ENCODE results near the gene MVD. TPM values are rescaled to one million over a fixed set of nuclear protein-coding genes. Genes with fewer than 3 reads are reported as not detected.

Gene MVD
- total RNA-seq, 2 donors from 2014 or later: 34.7 to 40.0 TPM

GRCh38 chr16:88634994-88635670 lies 27.8 kb downstream of the MVD start:
- intact Hi-C loops (cut with DNase I): no loop called here
- Histone ChIP-seq H3K27ac (no peak overlapping the region), H3K9me3 (no peaks in the 10 kb centered on the region), H3K27me3 (replicated peaks; ENCODE audit: insufficient read depth) (peaks cover 11% of the 10 kb centered on the region), H3K36me3 (peaks cover 3 to 15% of the 10 kb centered on the region in 2 donors), H3K4me1 (replicated peaks) (no peaks in the 10 kb centered on the region), H3K4me3 (peak overlapping the region; percentile 2 to 8)
- 49% methylated on average over 27 of the region's 28 CpGs for WGBS
- no peak for DNase-seq (ENCODE audit: low spot score)
- TF ChIP-seq CTCF (IDR thresholded peaks at IDR 0.05) (no peak), POLR2AphosphoS5 (IDR thresholded peaks at IDR 0.05) (no peak), POLR2A (IDR thresholded peaks at IDR 0.05) (no peak)

- peak overlapping the region; percentile 2 to 8 for H3K4me3 ChIP-seq
- intact Hi-C loops (cut with DNase I): no loop called here
- no peak for DNase-seq (ENCODE audit: low spot score)
- H3K9me3 ChIP-seq: no peaks in the 10 kb centered on the region
- TF ChIP-seq POLR2A (IDR thresholded peaks at IDR 0.05) (no peak), POLR2AphosphoS5 (IDR thresholded peaks at IDR 0.05) (no peak)
- peaks cover 8% of the 10 kb centered on the region for H3K27me3 ChIP-seq (replicated peaks; ENCODE audit: insufficient read depth)
- 23% methylated on average over 75 of the region's 82 CpGs for WGBS
- H3K27ac ChIP-seq: no peak overlapping the region
- H3K4me1 ChIP-seq (replicated peaks): no peaks in the 10 kb centered on the region
- H3K36me3 ChIP-seq: peaks cover 9 to 15% of the 10 kb centered on the region in 2 donors
Measured at GRCh38 chr16:88634141-88634993, 28.5 kb downstream of the MVD start.

GRCh38 chr16:88633684-88634140 lies 29.2 kb downstream of the MVD start:
- Histone ChIP-seq H3K4me3 (no peak overlapping the region), H3K4me1 (replicated peaks) (no peaks in the 10 kb centered on the region), H3K27me3 (replicated peaks; ENCODE audit: insufficient read depth) (peaks cover 2% of the 10 kb centered on the region), H3K36me3 (peaks cover 9 to 15% of the 10 kb centered on the region in 2 donors), H3K27ac (no peak overlapping the region), H3K9me3 (no peaks in the 10 kb centered on the region)
- TF ChIP-seq POLR2AphosphoS5 (IDR thresholded peaks at IDR 0.05): no peak
- TF ChIP-seq POLR2A (IDR thresholded peaks at IDR 0.05): no peak
- TF ChIP-seq CTCF (IDR thresholded peaks at IDR 0.05): no peak
- no peak for DNase-seq (ENCODE audit: low spot score)
- 56% methylated on average over 23 of the region's 23 CpGs for WGBS
- intact Hi-C loops (cut with DNase I): no loop called here

GRCh38 chr16:88632587-88632930 lies 30.3 kb downstream of the MVD start:
- no peak for DNase-seq (ENCODE audit: low spot score)
- H3K36me3 ChIP-seq: peaks cover 9 to 15% of the 10 kb centered on the region in 2 donors

More at GRCh38 chr16:88632587-88632930, 30.3 kb downstream of the MVD start:
- no peaks in the 10 kb centered on the region for H3K4me1 ChIP-seq (replicated peaks)
- H3K27ac ChIP-seq: no peak overlapping the region
- no peak overlapping the region for H3K4me3 ChIP-seq
- intact Hi-C loops (cut with DNase I): no loop called here
- 92% methylated on average over 11 of the region's 11 CpGs for whole genome bisulfite sequencing
- no peak for TF ChIP-seq POLR2AphosphoS5 (IDR thresholded peaks at IDR 0.05)
- TF ChIP-seq POLR2A (IDR thresholded peaks at IDR 0.05): no peak
- TF ChIP-seq CTCF (IDR thresholded peaks at IDR 0.05): no peak
- no peaks in the 10 kb centered on the region for H3K27me3 ChIP-seq (replicated peaks; ENCODE audit: insufficient read depth)
- no peaks in the 10 kb centered on the region for H3K9me3 ChIP-seq
